GM10847 (cell line): ENCODE measurements around the gene CCDC171.

Source experiments
- POLR2A ChIP-seq: IDR thresholded peaks from 2 replicates; pipeline ENCODE4 v1.6.1; 2011; ENCODE audit not compliant: insufficient read length; ENCODE audit errors: extremely low read depth

The CCDC171 gene

GRCh38 chr9:15552636-15553527, at the start of gene CCDC171:
CCDC171 (plus strand) TSS chr9:15553043; CDS start chr9:15564089, 11,046 bp downstream.
- peak; percentile 66 for TF ChIP-seq POLR2A

GRCh38 chr9:15505921-15506320, 46.9 kb upstream of the CCDC171 start:
- no peak for TF ChIP-seq POLR2A

GRCh38 chr9:15509931-15510788, 42.7 kb upstream of the CCDC171 start:
- TF ChIP-seq POLR2A: no peak

GRCh38 chr9:15510789-15511575, 41.9 kb upstream of the CCDC171 start, which contains the start of gene PSIP1:
PSIP1 (minus strand) TSS chr9:15510970; CDS start chr9:15510188, 782 bp downstream.
- peak; percentile 95 for TF ChIP-seq POLR2A

GRCh38 chr9:15512204-15512603, 40.6 kb upstream of the CCDC171 start:
- no peak for TF ChIP-seq POLR2A

GRCh38 chr9:15512889-15513288, 40.0 kb upstream of the CCDC171 start:
- TF ChIP-seq POLR2A: no peak

- no peak for TF ChIP-seq POLR2A
Observed at GRCh38 chr9:15513335-15513734, 39.5 kb upstream of the CCDC171 start.

- no peak for TF ChIP-seq POLR2A
Observed at GRCh38 chr9:15519831-15520230, 33.0 kb upstream of the CCDC171 start.

GRCh38 chr9:15521254-15521653, 31.6 kb upstream of the CCDC171 start:
- no peak for TF ChIP-seq POLR2A

GRCh38 chr9:15522130-15522755, 30.6 kb upstream of the CCDC171 start:
- TF ChIP-seq POLR2A: no peak

- TF ChIP-seq POLR2A: no peak
Observed at GRCh38 chr9:15524845-15525455, 27.9 kb upstream of the CCDC171 start.

GRCh38 chr9:15525958-15526357, 26.9 kb upstream of the CCDC171 start:
- TF ChIP-seq POLR2A: no peak

GRCh38 chr9:15529566-15530324, 23.1 kb upstream of the CCDC171 start:
- TF ChIP-seq POLR2A: no peak
